ENCODE data around the gene SH3GLB1.

Gene SH3GLB1

GRCh38 chr1:86750076-86750475, 45.7 kb downstream of the SH3GLB1 start:
- no peak overlapping the region for H3K4me2 ChIP-seq
- no peaks in the 10 kb centered on the region for H3K79me2 ChIP-seq (ENCODE audit: insufficient read depth, low read depth)
- H3K27me3 ChIP-seq (ENCODE audit: insufficient read depth, low read depth), result no peaks in the 10 kb centered on the region
- no peak for TF ChIP-seq CTCF (conservative IDR thresholded peaks at IDR 0.05; ENCODE audit: low read depth, low read length)
- no peak overlapping the region for H3K27ac ChIP-seq
- H2AFZ ChIP-seq (ENCODE audit: low read depth), result no peak overlapping the region
- H3K36me3 ChIP-seq (ENCODE audit: insufficient read depth), result no peaks in the 10 kb centered on the region
- no peak overlapping the region for H3K9ac ChIP-seq
- peaks cover 10% of the 10 kb centered on the region for H3K4me1 ChIP-seq (ENCODE audit: low read depth, poor library complexity, severe bottlenecking)
- no peaks in the 10 kb centered on the region for H4K20me1 ChIP-seq (ENCODE audit: insufficient read depth)
- H3K4me3 ChIP-seq (IDR thresholded peaks at IDR 0.05; ENCODE audit: insufficient read depth, low read depth, low read length), result no peak overlapping the region

- Histone ChIP-seq H3K4me1 (ENCODE audit: low read depth, poor library complexity, severe bottlenecking) (peaks cover 10% of the 10 kb centered on the region), H3K79me2 (ENCODE audit: insufficient read depth, low read depth) (no peaks in the 10 kb centered on the region), H3K4me2 (no peak overlapping the region), H2AFZ (ENCODE audit: low read depth) (no peak overlapping the region), H3K27ac (no peak overlapping the region), H3K9ac (no peak overlapping the region), H3K36me3 (ENCODE audit: insufficient read depth) (no peaks in the 10 kb centered on the region), H3K27me3 (ENCODE audit: insufficient read depth, low read depth) (no peaks in the 10 kb centered on the region), H3K4me3 (IDR thresholded peaks at IDR 0.05; ENCODE audit: insufficient read depth, low read depth, low read length) (no peak overlapping the region), H4K20me1 (ENCODE audit: insufficient read depth) (no peaks in the 10 kb centered on the region)
- TF ChIP-seq CTCF (conservative IDR thresholded peaks at IDR 0.05; ENCODE audit: low read depth, low read length), result no peak
These were observed 46.2 kb downstream of the SH3GLB1 start for GRCh38 chr1:86750530-86750929.

GRCh38 chr1:86751923-86752322, 47.5 kb downstream of the SH3GLB1 start:
- H3K4me2 ChIP-seq, result no peak overlapping the region
- H3K4me3 ChIP-seq (IDR thresholded peaks at IDR 0.05; ENCODE audit: insufficient read depth, low read depth, low read length), result no peak overlapping the region
- no peaks in the 10 kb centered on the region for H4K20me1 ChIP-seq (ENCODE audit: insufficient read depth)
- H3K79me2 ChIP-seq (ENCODE audit: insufficient read depth, low read depth), result no peaks in the 10 kb centered on the region
- H2AFZ ChIP-seq (ENCODE audit: low read depth), result no peak overlapping the region
- no peaks in the 10 kb centered on the region for H3K27me3 ChIP-seq (ENCODE audit: insufficient read depth, low read depth)
- H3K9ac ChIP-seq, result no peak overlapping the region
- H3K36me3 ChIP-seq (ENCODE audit: insufficient read depth), result no peaks in the 10 kb centered on the region
- peaks cover 10% of the 10 kb centered on the region for H3K4me1 ChIP-seq (ENCODE audit: low read depth, poor library complexity, severe bottlenecking)
- no peak for TF ChIP-seq CTCF (conservative IDR thresholded peaks at IDR 0.05; ENCODE audit: low read depth, low read length)
- H3K27ac ChIP-seq, result no peak overlapping the region

GRCh38 chr1:86753700-86754099, 49.3 kb downstream of the SH3GLB1 start:
- Histone ChIP-seq H4K20me1 (ENCODE audit: insufficient read depth) (no peaks in the 10 kb centered on the region), H3K27ac (no peak overlapping the region), H3K27me3 (ENCODE audit: insufficient read depth, low read depth) (no peaks in the 10 kb centered on the region), H3K4me2 (no peak overlapping the region), H3K9ac (no peak overlapping the region), H3K79me2 (ENCODE audit: insufficient read depth, low read depth) (no peaks in the 10 kb centered on the region), H3K36me3 (ENCODE audit: insufficient read depth) (no peaks in the 10 kb centered on the region), H3K4me1 (ENCODE audit: low read depth, poor library complexity, severe bottlenecking) (peaks cover 10% of the 10 kb centered on the region), H2AFZ (ENCODE audit: low read depth) (no peak overlapping the region), H3K4me3 (IDR thresholded peaks at IDR 0.05; ENCODE audit: insufficient read depth, low read depth, low read length) (no peak overlapping the region)
- TF ChIP-seq CTCF (conservative IDR thresholded peaks at IDR 0.05; ENCODE audit: low read depth, low read length), result no peak
